CD4-positive, alpha-beta T cell treated with Interleukin-10 for 1 hour (primary cell): ENCODE measurements around the gene KIAA1210.

Source experiments
- DNase-seq: peaks from one replicate; pipeline ENCODE4 v3.0.0-alpha.2; 2020

Gene KIAA1210

DNA sequence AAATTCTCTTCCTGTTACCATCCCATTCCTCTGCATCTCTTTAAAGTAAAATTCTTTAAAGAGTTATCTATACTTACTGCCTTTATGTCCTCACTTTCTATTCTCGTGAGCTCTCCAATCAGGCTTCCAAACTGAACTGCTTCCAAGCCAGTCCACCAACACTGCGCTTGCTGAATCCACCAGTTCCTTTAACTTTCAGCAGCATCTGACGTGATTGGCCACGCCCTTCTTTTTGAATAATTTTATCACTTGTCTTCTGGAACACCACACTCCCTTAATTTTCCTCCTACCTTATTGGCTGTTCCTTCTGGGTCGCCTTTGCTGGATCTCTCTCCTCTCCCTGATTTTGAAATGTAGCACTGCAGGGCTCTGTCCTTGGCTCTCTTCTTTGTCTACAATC, at the start of gene KIAA1210:
Gene KIAA1210, minus strand, starts transcription at position 163 of the 400 bp plus-strand sequence. CDS start 4,170 bp downstream, outside the sequence.
- no peak for DNase-seq

DNA sequence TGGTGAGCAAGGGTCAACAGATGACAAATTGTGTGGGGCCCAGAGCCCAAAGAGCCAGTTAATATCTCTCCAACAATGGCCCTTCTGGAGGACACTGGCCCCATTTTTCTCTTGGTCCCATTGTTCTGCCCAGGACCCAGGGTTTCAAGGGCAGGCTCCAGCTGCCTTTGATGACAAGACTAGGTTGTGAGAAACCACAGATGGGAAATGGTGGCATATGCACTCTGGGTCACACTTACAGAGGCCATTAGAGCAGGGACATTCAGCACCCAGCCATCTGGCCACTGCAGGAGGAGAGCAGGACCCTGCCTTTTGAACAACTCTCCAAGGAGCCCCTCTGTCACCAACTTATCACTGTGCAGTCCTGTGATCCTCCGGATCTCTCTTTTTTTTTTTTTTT, 49.7 kb upstream of the KIAA1210 start:
- no peak for DNase-seq

DNA sequence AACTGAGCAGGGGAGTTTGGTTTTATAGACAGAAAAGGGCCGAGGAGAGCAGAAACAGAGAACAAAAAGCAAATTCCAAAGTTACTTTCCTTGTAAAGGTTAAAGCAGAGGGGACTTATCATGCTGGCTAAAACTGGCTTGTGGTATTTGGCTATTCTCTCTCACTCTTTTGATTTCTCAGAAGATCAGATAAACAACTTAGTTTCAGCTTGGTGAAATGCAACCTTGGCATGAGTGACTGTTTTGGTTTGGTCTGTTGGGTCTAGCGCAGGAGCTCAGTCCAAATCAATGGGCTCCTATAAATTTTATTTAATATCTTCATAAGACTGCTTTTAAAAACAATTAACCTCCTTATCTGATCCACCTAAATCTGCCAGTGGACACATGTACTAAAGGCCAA, 47.3 kb upstream of the KIAA1210 start:
- no peak for DNase-seq

DNA sequence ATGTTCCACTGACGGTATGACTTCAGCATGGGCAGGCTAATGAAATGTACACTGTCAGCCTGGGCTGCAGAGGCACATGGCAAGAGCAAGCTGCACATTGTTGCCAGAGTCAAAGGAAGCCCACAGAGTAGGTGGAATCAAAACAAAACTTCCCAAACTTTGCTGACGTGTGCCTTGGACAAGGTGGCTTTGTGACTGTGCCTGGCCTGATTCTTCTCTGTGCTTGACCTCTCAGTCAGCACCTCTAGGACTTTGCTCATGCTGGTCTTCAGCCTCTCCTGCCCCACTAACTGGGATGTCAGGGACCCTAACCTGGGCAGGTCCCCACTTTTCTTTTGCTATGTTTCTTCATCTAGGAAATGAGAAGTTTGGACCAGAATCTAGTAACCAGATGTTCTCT, 40.5 kb upstream of the KIAA1210 start:
- DNase-seq: no peak

DNA sequence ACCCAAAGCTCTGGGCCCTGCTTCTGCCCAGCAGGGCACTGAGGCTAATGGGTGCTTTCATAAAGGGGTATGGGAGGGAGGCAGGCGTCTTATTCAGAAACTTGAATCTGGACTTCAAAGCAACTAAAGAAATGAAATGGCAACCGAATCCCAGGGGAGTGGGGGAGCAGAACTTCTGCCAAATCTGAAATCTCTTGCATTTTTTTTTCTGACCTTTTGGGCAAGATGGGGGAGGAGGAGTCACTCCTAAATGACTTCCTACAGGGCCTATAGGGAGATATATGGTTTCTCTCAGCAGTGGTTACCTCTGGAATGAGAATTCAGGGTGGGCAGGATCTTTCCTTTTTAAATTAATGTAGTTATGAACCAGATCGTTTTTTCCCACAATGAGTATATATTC, 30.6 kb upstream of the KIAA1210 start:
- no peak for DNase-seq

DNA sequence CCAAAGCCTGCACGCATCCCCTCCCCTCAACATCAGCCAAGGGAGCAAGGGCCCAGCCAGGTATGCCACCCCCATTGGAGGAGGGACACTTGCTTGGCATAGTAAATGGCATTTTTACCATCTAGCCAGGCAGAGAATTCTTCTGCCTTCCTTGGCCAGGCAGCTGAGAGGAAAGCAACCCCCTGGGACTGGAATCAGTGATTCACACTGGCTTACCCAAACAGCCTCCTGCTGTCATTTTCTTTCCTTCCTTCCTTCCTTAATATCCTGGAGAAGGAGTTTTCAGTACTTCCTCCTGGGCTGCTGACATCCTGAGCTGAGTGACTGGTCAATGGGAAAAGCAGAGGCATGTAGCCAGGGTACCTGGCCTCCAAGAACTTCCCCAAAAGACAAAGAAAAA, 28.6 kb upstream of the KIAA1210 start:
- no peak for DNase-seq

DNA sequence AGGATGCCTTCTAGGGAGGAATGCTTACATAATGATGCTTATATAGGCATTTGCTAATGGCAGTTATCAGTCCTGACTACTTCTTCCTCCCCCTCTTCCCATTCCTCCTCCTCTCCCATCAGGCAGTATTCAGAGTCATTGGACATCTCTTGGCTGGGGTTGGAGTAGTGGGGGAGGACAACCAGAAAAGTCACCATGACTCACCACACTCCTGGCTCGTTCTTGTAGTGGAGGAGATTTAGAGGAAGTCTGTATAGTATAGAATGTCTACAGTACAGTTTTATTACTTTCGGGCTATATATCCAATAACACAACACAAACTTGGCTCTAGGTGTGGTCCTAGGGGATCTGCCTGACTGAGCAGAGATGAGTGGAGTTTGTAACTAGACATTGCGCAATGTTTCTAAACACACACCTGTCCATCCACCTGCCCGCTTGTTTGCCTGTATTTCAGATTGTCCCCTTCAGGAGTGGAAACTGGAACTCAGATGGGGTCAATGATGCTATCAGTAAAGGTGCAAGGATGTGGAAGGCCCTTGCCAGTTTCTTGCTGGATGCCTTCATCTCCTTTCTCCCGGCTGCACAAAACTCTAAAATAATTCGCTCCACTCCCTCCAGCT, 27.9 kb upstream of the KIAA1210 start:
- DNase-seq: no peak

DNA sequence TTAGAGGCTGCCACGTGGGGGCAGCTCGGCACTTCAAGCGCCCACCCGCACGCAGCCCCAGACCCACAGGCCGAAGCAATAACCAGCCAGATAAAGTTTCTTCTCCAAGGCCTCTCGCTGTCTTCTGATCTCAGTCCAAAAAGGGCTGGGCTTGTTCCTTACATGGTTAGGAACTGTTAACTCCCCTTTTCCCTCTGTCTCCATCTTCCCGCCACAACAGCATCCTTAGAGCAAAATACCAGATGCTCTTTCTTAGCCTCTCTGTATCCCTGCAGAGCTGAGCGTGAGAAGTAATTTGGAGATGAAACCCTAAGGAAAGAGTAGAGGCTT, 23.4 kb upstream of the KIAA1210 start:
- no peak for DNase-seq

DNA sequence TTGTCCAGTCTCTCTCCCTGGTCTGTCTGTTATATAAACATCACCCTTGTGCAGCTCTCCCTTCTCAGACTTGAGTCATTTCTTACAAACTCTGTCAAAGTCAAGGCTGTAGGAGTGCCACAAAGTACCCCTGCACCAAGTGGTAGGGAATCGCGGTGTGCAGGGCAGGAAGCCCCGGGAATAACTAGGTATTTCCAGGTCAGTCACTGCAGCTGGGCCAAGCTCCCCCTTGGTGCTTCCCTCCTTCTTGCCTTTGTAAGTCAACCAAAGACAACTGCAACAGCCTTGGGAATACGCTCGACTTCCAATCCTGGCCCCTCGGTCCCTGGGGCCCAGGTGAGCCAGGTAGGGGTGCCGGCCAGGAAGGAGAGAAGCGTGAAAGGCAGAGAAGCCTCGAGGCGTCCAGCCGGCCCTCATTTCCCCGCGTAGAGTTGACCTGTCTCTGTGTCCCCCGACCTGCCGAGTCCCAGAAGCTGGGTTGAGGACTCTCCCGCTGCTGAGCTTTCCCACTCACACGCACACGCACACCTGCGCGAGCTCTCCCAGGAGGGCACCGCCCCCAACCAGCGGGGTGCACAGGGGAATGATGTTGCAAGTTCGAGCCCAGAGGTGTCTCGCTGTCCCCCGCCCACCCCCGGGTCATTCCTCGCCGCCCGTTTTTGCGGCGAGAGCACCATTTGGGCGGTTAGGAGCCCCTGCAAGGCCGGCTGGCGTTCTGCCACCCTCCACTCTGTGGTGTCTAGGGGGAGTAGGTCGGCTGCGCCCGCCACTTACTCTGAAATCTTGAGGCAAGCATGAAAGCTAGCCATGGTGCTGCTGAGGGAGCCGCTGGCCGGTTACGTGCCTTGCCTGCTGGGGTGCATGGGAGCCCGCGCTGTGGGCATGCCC, 22.8 kb upstream of the KIAA1210 start:
- DNase-seq: no peak

DNA sequence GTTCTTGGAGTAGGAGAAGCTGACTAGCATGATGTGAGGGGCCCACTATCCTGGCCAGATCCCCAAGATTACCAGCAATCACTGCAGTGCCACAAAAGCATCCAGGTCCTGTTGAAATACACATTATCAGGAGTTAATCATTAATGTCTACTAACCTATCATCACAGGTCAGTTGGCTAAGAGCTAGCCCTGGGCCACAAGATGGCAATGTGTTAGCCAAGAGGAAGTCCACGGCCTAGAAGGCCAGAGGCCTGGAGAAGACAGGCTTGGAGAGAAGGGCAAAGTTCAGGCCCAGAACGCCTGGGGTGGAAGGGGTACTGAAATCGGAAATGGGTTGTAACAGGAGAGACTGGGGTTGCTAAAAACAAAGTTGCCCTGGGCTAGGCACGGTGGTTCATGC, 19.9 kb upstream of the KIAA1210 start:
- no peak for DNase-seq

DNA sequence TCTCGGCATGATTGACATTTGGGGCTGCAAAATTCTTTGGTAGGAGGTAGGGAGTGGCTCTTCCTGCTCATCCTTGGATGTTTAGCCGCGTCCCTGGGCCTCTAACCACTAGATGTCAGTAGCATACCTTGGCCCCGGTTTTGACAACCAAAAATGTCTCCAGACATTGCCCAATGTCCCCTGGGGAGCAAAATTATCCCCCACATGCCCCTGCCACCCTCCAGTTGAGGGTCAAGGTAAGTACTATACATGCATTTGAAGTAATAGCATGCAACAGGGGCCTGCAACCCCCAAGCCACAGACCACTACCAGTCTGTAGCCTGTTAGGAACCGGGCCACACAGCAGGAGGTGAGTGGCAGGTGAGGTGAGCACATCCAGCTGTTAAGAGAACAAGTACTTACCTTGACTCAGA, 17.6 kb upstream of the KIAA1210 start:
- DNase-seq: no peak

DNA sequence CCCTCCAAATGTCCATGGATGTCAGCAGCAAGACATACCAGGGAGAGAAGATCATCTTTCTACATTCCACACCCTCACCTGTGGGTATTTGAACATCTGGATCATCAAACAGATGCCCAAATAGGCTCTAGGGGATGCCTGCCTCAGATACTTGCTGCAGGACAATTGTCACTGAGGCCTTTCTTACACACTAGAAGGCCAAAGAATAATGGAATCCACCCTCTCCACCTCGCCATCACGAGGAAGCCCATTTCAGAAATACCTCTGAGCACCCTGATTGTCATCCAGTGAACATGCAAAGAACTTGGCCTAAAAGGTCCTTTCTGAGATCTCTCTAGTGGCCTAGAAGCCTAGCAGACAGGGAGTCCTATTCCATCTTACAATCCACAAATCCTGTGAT, 6.9 kb upstream of the KIAA1210 start:
- no peak for DNase-seq

DNA sequence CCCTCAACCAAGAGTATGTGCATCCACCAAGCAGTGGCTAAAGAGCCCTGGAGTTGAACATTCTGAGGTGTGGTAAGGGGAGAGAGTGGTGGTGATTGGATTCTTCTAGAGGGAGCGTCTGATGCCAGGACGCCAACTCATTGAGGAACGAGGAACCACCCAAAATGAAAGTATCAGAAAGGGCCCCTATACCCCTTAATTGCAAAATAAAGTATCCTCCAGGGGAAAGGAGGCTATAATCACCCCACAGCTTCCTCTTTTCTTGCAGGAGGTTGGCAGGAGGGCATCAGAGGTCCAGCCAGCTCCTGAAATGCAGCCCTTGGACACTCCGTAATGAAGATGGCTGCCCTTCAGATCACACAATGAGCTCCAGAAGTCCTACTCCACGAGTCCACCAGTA, 5.3 kb upstream of the KIAA1210 start:
- no peak for DNase-seq

DNA sequence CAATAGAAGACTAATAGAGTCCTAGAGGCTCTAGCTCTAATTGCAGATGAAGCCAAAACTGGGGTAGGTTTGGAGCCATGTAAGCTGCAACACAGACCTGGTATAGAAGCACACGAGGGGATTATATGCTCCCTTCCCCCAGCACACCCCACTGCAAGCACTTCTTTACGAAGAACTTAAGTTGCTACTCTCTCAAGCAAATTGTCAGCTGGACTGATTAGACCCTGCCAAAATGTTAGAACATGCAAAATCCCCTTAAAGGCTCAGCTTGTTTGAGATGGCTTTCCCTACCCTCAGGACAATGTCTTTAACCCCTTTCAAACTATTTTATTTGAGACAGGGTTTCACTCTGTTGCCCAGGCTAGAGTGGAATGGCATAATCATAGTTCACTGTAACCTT, 4.7 kb upstream of the KIAA1210 start:
- DNase-seq: no peak

DNA sequence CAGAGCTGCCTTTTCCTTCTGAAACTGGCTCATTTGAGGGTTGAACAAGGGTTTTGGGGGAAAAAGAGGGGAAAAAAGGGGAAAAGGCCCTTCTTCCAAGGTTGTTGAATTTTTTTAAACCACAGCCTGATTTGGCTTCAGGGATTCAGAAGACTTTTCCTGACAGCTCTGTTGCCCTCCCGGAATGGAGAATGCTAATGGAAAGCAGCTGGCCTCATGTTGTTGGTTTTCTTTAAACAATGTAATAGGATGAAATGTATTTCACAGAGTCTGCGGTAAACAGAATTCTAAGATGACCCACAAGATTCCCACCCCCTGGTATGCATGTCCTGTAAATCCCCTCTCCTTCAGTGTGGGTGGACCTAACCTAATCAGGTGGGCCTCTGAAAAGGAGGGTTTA, 3.3 kb upstream of the KIAA1210 start:
- no peak for DNase-seq

DNA sequence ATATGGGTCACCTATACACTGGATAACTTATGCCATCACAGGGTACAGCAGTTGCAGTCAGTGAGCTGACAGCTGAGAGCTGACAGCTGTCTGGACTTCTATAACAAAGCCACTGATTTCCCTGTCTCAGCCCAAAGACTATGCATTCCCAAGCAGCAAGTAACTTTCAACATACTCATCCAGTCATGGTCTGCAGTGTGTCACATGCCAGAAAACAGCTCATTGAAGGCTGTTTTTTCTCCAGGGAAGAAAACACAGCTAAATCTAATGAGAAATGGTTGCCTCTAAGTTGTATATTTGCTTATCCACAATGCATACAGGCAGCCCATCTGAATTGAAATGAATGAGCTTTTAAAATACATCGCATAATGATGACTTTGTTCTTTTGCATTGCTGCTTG, 6.3 kb downstream of the KIAA1210 start:
- DNase-seq: no peak

DNA sequence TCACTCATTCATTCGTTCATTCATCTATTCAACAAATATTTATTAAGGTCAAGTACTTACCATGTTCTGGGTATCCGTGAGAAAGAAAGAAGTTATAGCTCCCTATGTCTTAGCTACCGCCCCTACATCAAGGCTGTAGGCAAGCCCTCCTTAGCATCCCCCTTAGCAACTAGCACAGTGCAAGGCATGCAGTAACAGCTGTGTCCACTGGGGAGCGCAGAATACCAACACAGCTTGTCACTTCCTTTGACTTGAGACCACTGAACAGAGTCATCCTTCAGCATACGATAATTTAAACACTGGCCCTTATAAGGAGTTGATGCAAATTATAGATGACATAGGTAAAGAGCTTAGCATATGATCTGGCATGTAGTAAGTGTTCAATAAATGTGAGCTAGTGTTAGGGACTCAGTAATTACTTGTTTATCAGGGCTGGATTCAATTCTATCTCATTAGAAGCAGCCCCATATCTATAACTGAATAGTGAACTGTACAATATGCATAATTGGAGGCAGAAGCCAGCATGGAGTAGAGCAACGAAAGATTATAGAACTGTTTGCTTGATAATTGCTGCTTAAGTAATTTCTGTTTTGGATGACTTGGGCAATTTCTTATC, 8.7 kb downstream of the KIAA1210 start:
- DNase-seq: peak; percentile 48

DNA sequence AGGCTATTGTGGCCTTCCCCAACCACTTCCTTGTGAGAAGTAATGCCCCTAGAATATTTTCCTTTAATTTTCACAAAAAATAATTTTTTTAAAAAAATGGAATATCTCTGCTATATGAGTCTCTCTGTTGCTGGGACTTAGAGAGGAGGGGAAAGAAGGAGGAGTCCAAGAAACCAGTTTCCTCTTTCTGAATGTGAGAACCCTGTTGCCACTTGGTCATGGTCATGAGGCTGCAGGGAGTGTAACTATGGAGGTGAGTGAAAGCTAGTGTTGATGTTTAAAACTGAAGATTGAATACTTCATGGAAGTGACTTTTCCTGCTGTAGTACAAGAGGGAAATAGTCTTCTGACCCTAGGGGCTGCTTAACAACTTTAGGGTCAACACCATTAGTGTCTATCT, 20.4 kb downstream of the KIAA1210 start:
- DNase-seq: no peak

DNA sequence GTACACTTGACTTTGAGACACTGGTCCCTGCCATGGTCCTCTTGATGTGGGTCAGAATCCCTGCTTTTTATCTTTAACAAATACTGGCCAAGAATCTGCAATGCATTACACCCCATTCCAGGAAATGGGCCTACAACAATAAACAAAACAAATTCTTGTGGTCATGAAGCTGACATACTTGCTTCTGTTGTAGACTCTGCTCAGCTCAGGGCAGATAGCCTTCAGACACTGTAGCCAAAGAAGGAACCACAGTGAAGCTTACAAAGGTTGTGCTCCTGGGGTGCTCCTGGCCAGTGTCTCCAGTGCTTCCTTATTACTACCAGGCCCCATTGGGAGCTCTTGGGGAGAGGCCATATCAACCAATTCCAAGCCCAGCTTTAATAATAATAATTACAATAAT, 21.8 kb downstream of the KIAA1210 start:
- no peak for DNase-seq

DNA sequence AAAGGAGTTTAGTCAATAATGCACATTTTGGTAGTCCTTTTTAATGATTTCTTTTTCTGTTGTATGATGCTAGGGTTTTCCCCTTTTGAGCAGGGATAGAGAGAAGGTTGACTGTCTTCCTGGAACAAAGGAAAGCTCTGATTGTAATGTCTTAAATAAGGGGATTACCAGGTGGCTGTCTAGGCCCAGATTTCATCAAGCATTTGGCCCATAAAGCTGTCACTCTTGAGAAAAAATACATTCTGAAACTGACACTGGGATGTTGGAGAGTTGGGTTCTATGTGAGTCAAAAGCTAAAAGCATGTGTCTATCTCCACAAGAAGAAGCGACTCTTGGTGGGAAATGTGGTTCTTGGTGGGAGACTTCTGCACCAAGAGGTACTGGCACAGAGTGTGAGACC, 26.4 kb downstream of the KIAA1210 start:
- no peak for DNase-seq

DNA sequence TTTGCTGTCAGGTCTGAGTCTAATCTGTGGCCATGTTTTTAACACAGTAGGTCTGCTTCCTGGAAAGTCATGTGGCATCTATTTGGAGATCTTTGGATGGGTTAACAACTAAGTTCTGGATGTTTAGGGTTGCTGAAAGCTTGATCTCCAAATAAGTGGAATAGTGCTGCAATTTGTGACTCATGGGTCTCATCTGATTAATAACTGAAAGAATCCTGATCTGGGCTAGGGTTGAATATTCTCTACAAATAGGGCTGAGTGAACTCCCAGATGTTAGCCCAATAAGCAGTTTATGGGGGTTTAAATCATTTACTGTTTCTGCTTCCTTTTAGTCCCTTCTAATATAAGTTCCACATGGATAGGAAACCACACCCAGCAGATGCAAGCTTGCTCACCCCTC, 31.7 kb downstream of the KIAA1210 start:
- no peak for DNase-seq

DNA sequence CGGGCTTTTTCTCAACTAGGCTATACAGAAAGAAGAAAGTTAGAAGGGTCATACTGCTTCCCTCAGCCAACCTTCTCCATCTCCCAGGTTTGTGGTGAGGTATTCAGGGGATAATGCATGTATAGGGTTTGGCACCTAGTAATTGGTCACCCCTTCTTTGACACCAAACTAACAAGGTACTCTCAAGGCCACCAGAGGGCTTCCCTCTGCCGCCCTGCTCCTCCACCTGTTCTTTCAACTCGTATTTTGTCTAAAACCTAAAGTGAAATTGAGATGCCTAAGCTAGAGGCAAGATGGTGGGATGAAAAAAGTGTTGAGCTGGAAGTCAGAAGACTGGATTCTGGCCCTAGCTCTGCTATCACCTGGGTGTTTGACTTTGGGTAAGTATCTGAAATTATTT, 32.8 kb downstream of the KIAA1210 start:
- DNase-seq: no peak

DNA sequence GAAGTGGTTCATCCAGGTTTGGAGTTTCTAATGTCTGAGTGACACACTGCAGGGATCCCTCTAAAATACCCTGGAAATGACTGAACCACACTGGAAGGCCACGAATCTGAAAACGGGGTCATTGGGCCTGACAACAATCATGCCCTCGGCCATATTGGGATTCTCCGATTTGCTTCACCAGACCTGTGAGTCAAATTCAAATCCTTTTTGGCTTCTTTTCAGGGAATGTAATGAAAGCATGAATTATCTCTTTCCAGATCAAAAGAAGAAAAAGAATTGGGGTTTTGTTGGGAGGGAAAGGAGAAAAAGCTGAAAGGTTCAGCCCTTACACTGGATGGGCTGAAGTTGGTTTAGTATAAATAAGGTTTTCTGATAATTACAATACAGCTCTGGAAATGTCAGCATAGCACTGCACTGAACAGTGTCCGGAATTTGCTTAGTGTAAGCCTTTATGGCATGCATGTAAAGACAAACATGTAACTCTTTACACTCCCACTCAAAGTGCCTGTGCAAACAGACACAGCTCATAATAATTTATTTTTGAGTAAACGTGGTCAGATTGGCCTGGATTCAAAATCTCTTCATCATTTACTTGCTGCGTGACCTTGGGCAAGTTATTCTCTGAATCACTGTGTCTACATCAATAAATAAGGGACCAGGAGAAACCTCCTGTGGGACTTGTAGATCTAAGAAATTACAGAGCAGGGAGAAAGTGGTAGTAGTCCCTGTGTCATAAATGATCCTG, 33.4 kb downstream of the KIAA1210 start:
- no peak for DNase-seq

DNA sequence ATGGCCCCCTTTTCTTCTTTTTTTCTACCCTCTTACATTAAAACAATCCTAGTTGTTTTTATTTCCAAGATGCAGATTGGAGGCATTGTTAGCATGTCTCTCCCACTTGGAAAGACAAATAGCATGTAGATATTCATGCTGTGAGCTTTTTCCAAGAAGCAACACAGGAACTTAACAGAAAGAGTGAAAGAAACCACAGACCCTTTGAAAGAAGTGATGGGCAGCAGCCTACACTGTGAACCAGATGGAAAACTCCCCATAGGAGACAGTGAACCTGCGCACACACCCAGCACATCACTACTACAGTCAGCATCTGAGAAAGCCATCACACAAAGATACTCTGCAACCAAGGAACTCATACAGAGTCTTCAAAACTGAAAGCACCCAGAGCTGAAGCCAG, 37.0 kb downstream of the KIAA1210 start:
- no peak for DNase-seq
